Measurements from ENCODE around the gene FTH1. TPM values are rescaled to one million over a fixed set of nuclear protein-coding genes. Genes with fewer than 3 reads are reported as not detected.
A peak's percentile ranks its signal among the peaks of the same experiment; 100 is the strongest.

Gene FTH1
- total and polyA plus RNA-seq, 2 of the 4 experiments (the other 2 are of a cell fraction): 344 to 2,516 TPM

DNA sequence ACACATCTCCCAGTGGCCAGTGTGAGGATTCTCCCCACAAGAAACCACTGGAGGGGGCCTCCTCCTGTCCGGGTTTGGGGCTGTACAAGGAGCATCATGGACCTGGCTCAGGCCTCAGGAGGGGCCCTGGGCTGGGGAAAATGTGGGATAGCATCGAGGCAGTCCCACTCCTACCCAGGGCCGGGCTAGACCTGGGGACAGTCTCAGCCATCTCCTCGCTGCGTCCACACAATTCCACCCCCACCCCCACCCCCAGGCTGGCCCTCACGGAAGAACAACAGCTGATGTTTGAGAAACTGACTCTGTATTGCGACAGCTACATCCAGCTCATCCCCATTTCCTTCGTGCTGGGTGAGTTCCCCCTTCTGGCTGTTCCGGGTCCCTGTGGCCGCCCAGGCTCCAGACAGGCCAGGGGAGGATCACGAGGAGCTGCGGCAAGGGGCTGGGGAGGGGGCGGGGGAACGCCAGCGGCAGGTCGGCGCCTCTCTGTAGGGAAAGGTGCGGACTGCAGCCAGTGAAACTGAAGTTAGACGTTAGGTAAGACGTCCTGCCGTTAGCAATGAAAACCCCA lies 12.5 kb downstream of the FTH1 start (continued):
- TF ChIP-seq MAFK (IDR thresholded peaks at IDR 0.05; ENCODE audit: low read depth, low read length) (no peak), RFX5 (IDR thresholded peaks at IDR 0.05; ENCODE audit: low read depth, low read length) (no peak)

GRCh38 chr11:61954106-61954850 lies 13.2 kb downstream of the FTH1 start:
- 93% methylated on average over 3 of the region's 9 CpGs; no CpG with 5 or more reads in 1 of the 2 experiments for WGBS, 2 experiments (ENCODE audit: extremely low coverage in 2 of 2, insufficient read length in 1 of 2)
- Histone ChIP-seq H3K9me3 (ENCODE audit: control insufficient read depth, insufficient read depth, low read length) (no peaks in the 10 kb centered on the region), H2AK5ac (ENCODE audit: low read depth, low read length) (peak overlapping the region; percentile 91; the same call in 1 of the 2 replicates), H4K91ac (ENCODE audit: insufficient read depth, low read depth, low read length) (peak overlapping the region; percentile 83), H2BK15ac (ENCODE audit: low read depth, low read length) (peak overlapping the region; percentile 69; the same call in 2 of the 3 replicates), H3K4ac (ENCODE audit: low read depth, low read length) (peak overlapping the region; percentile 96), H2AFZ (replicated peaks; ENCODE audit: low read length, poor library complexity) (peak overlapping the region; percentile 91), H3K9me1 (ENCODE audit: insufficient read depth, low read length) (peaks cover 20% of the 10 kb centered on the region), H4K5ac (ENCODE audit: low read depth, low read length) (peak overlapping the region; percentile 93), H3K18ac (ENCODE audit: low read depth, low read length) (peak overlapping the region; percentile 90), H3K4me1 (ENCODE audit: control insufficient read depth, insufficient read depth, low read length) (peaks cover 14% of the 10 kb centered on the region), H2BK5ac (ENCODE audit: low read depth, low read length, poor library complexity, severe bottlenecking) (peak overlapping the region; percentile 67), H3K56ac (ENCODE audit: extremely low read depth, insufficient read depth, low read length) (peak overlapping the region; percentile 33; the same call in 1 of the 2 replicates), H3K27me3 (ENCODE audit: control insufficient read depth, insufficient read depth, low read length) (no peaks in the 10 kb centered on the region), H4K20me1 (ENCODE audit: insufficient read depth, low read length) (no peaks in the 10 kb centered on the region), H3K27ac (ENCODE audit: insufficient read depth, low read length) (peak overlapping the region; percentile 92), H3K4me2 (ENCODE audit: low read depth, low read length) (peak overlapping the region; percentile 47), H2AK9ac (replicated peaks; ENCODE audit: low read depth, low read length, poor library complexity) (peak overlapping the region; percentile 83), H3K4me3 (ENCODE audit: insufficient read depth, low read depth, low read length) (no peak overlapping the region), H3K79me1 (ENCODE audit: low read depth in 1 of 2, low read length in 2 of 2) (peaks cover 0 to 26% of the 10 kb centered on the region in 2 experiments; a peak in 3 of 4 replicates), H3K23ac (ENCODE audit: low read depth, low read length) (peak overlapping the region; percentile 57), H3K9ac (ENCODE audit: low read depth, low read length) (peak overlapping the region; percentile 71), H2BK20ac (ENCODE audit: low read depth, low read length) (peak overlapping the region; percentile 81), H3K36me3 (ENCODE audit: control insufficient read depth, insufficient read depth, low read length) (peaks cover 16% of the 10 kb centered on the region; the same call in 1 of the 2 replicates), H3K14ac (replicated peaks; ENCODE audit: low read depth, low read length) (peak overlapping the region; percentile 86), H2BK120ac (ENCODE audit: low read depth, low read length) (peak overlapping the region; percentile 94), H4K8ac (ENCODE audit: low read depth in 2 of 2, low read length in 2 of 2) (peak overlapping the region; percentile 90 to 97)
- intact Hi-C loops (cut with micrococcal nuclease): no loop called here
- no TSS peak for BruUV-seq (replicated peaks)
- DNase-seq: no peak
- dilution Hi-C loops (cut with HindIII; ENCODE audit: low sequenced_read_pairs, unreplicated experiment): no loop called here
- CTCF ChIA-PET: interaction anchor here (1.0 to 2.6 kb wide), 4 partner anchors 12 to 154 kb away, joined by 3 to 11 read pairs (median 4); partner anchors contain the start of gene FTH1
- POLR2A ChIA-PET (ENCODE audit: unreplicated experiment): interaction anchor here (0.5 to 1.0 kb wide), 3 partner anchors 10 to 40 kb away, joined by 3 to 6 read pairs (median 3); no protein-coding TSS in a partner anchor
- in situ Hi-C loops (cut with MboI; ENCODE audit: low sequenced_read_pairs): loop anchor here (5.0 to 10.0 kb wide), 2 partner anchors 121 to 157 kb away; no protein-coding TSS in a partner anchor
- ATAC-seq (ENCODE audit: low read depth): no peak
- TF ChIP-seq, protein P1, sequence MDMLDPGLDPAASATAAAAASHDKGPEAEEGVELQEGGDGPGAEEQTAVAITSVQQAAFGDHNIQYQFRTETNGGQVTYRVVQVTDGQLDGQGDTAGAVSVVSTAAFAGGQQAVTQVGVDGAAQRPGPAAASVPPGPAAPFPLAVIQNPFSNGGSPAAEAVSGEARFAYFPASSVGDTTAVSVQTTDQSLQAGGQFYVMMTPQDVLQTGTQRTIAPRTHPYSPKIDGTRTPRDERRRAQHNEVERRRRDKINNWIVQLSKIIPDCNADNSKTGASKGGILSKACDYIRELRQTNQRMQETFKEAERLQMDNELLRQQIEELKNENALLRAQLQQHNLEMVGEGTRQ (IDR thresholded peaks at IDR 0.05; ENCODE audit: low read depth, low read length): no peak
- TF ChIP-seq, protein P2, sequence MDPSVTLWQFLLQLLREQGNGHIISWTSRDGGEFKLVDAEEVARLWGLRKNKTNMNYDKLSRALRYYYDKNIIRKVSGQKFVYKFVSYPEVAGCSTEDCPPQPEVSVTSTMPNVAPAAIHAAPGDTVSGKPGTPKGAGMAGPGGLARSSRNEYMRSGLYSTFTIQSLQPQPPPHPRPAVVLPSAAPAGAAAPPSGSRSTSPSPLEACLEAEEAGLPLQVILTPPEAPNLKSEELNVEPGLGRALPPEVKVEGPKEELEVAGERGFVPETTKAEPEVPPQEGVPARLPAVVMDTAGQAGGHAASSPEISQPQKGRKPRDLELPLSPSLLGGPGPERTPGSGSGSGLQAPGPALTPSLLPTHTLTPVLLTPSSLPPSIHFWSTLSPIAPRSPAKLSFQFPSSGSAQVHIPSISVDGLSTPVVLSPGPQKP (IDR thresholded peaks at IDR 0.05; ENCODE audit: borderline replicate concordance, low read depth, low read length): no peak
- no peak for TF ChIP-seq BHLHE40 (IDR thresholded peaks at IDR 0.05; ENCODE audit: low read depth, low read length)

Measured in IMR-90 (cell line).